GM19438 (cell line): ENCODE results near the gene SDE2.
"Not testable (repeated sequence)": the region's sequence is repeated elsewhere in the genome, so short reads cannot be mapped to it uniquely, and the experiment has no call there.

Experiments
- ATAC-seq: cut with Tn5 transposase; IDR thresholded peaks from one replicate; pipeline ENCODE4 v1.9.1; 2021; ENCODE audit warnings: low read depth; ENCODE audit not compliant: unreplicated experiment

Gene SDE2

DNA sequence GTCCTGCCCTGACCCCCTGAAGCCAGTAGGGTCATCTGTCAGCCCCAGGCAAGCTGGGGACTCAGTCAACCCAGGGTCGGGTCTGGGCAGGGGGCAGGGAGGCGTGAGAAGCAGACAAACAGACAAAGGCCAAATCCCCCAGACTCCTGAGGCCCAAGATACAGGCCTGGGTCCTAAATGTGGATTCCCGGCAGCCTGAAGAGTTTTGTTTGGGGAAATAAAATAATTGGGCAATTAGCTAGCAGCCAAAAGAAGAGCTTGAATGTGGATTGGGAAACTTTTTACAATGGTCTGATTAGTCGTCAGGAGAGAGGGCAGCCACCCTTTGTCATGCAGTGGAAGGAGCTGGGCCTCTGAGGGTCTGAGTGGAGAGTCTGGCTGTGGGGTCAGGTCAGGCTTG, 53.6 kb downstream of the SDE2 start:
- ATAC-seq = no peak

DNA sequence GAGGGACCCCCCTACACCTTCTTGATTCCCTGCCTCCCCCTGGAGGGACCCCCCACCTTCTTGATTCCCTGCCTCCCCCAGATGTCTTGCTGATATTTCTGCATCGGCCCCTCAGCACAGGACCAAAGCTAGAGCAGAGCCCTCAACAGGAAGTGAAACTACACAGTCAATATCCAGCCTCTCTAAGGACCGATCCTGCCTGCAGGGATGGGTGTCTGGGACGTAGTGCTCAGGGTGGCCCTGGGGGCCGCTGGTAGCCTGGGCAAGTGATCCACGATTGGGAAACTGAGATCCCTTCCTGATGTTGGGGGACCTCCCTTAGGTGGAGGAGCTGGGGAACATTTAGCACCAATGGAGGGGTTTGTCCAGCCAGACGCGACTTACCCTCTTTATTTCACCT, 54.2 kb downstream of the SDE2 start:
- no peak for ATAC-seq

DNA sequence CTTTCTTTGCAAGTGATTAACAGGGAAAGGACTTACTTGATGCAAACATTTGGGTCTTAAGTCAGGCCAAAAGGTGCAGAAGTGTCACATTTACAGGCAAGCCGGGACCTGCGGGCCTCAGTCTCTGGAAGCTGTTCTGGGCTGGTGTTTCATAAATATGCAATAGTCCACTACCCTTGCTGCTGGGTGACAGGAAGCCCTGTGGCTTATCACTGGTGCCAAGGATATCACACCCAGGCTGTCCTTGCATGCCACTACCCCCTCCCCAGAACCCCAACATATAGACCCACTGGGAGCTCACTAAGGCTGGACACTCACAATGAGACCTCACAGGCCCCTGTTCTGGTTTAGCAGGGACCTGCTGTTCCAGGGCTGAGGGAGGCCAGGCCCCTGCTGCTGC, 54.8 kb downstream of the SDE2 start:
- no peak for ATAC-seq

DNA sequence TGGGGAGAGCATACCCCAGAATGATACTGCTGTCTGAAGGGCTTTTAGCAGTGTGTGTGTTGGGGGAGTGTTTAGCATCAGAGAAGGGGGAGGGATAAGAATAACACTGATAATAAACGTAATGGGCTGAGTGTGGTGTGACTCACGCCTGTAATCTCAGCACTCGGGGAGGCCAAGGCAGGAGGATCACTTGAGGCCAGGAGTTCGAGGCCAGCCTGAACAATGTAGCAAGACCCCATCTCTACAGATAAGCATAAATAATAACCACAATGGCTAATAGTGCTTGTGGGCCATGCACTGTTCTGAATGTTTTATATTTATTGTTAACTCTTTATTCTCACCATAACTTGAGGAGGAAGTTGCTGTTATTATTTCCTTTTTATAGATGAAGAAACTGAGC, 55.6 kb downstream of the SDE2 start:
- no peak for ATAC-seq

DNA sequence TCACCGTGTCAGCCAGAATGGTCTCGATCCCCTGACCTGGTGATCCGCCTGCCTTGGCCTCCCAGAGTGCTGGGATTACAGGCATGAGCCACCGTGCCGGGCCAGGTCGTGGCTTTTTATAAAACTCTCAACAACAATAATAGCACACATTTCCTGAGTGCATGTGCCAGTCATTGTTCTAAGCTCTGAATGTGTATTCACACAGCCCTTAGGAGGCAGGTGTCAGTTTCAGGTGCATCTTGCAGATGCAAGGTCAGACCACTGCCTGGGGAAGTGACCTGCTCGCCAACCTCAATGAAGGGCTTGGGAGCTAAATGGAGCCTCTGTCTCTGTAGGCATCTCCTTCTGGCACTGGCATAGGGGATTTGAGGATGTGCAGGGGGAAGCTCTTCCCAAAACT, 56.6 kb downstream of the SDE2 start:
- peak; percentile 81 for ATAC-seq

DNA sequence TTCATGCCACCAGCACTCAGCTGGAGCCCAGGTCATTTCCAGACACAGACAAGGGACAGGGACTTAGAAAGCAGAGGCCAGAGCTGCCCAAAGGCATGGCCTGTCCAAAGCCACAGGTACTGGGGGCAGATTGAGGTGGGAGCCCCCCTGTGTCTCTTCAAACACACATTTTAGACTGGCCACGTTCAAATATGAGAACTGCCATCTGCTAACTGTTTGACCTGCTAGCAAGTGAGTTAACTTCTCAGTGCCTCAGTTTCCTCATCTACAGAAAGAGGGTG, 57.3 kb downstream of the SDE2 start:
- no peak for ATAC-seq

DNA sequence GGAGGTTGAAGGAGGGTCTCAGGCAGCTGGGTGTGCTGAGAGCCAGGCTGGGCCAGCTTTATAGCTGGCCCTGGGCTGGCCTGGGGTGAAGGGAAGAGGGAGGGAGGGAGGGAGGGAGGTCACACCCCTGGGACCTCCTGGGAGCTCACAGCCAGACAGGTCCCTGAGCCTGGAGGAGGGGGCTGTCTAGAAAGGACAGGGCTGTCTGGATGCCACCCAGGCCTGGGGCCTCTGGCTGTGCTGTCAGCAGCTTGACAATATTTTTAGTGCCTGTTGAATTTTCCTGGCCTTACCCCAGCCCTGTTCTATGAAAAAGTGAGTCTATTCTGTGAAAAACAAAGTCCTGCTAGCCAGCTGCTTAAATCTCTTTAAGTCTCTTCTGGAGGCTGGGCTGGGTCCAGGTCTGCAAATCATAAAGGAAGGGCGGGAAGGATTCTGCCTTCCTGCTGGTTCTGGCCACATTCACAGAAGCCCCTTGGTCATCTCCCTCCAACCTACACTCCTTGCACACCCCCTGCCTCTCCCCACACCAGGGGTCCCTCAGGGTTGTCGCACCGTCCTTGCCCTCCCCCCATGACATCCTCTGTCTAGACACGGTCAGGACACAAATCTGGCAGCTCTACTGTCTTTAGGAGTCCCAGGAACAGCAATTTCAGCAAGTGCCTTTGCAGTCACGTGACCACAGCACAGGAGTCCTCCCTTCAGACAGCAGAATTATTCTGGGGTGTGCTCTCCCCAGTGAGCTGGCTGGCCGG, 57.8 kb downstream of the SDE2 start, which contains the start of gene LEFTY2:
Gene LEFTY2, minus strand, starts transcription at position 34 of the 755 bp plus-strand sequence. CDS start 80 bp downstream, outside the sequence.
- no peak for ATAC-seq

DNA sequence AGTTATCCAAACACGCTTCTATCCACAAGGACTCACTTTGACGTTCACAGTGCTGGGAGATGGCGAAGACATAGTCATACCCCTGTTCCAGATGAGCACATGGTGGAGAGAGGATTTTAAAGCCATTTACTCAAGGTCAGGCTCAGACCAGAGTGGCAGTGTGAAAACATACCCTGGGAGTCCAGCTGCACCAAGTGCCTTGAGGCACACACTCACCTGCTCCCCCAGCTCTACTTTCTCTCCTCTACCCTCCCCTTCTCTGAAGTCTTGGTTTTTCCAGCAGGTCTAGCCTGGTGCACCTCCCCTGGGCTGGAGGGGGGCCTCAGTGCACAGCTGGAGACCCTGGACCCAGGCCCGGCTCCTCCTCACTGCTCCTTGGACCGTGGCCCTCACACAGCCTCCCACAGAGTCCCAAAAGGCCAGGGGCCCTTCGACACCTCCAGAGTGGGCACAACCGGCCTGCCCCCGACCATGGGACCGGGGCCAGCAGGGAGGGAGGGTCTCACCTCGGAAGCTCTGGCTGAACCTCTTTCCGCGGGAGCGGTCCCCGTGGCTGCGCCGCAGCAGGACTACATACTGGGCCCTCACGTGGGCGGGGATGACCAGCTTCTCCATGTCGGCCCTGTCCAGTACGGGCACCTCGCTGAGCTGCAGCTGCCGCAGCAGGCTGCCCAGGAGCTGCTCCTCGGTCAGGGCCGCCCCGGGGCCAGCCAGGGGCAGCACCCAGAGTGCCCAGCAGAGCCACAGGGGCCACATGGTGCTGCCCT, 58.6 kb downstream of the SDE2 start:
- no peak for ATAC-seq

DNA sequence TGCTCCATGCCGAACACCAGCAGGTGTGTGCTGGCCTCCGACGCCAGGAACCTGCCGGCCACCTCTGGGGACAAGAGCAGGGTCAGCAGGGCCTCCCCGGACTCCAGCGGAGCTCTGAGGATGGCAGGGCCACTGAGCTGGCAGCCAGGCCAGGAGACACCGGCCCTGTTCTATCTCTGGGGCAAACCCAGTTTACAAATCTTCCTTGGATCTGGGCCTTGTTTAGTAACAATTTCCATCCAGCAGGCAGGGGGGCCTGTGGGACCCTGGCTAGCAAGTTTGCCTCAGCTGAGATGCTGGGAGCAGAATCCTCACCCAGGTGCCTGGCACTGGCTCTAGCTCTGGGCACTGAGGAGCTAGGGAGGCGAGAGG, 59.2 kb downstream of the SDE2 start:
- ATAC-seq = not testable (repeated sequence)

DNA sequence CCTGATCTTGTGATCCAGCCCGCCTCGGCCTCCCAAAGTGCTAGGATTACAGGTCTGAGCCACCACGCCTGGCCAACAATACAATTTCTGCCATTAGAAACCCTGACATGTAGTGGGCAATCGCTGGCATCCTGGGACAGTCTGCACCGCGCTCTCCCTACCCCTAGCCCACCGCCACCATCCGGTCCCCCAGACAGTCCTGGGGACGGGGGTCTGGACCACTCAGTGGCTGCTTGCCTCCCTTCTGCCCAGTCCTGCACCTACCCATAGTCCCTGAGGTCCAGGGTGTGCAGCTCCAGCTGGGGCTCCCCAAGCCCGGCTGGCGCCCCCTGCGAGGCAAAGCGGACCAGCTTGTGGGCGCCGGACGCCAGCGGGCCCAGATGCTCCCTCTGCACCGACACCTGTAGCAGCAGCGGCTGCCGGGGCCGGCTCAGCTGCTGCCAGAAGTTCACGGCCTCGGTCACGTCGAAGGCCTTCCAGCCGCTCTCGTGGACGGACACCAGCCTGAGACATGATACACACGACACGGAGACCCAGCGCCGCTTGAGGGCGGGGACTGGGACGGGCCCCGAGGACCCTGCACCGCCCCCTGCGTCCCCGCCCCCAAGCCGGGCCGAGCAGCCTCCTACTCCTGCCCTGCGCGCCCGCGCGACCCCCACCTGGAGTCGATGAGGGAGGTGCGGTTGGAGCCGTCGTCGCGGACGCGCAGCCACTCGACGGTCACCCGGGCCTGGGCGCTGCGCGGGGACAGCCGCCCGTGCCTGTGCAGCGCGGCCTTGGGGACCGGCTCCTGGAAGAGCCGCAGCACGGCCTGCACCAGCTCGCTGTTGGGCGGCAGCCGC, 59.8 kb downstream of the SDE2 start:
- not testable (repeated sequence) for ATAC-seq

DNA sequence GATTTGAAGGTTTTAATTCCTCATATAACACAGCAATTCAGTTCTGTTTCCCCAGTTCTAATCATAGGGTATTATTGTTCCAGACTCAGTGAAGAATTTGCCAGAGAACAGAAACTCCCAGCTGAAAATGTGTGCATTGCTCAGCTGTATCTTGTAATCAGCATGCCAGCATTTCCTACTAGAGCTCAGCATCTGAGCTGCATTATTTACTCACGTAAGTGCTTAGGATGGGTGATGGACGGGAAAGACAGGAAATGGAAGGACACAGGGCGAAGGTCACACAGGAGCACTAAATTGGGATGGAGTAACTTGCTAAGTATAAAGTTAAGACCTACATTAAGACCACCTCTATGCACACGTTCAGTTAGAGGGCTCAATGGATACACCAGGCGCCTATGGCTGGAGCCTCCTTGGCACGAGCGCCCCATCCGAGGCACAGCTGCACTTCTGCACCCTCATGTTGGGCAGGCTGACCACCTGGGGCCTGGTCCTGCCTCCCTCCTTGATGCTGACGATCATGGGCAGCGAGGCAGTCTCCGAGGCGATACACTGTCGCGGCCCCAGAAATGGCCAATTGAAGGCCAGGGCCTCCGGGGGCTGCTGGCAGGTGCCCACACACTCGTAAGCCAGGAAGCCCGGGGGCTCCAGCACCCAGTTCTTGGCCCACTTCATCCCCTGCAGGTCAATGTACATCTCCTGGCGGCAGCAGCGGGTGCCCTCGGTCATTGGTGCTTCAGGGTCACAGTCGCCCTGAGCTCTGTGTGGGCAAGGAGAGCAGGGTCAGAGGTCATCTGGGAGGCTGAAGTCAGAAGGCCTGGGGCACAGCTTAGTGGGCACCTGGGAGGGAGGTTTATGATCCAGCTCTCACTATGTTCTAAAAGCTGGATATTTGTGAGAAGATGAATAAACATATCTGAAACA, 61.8 kb downstream of the SDE2 start:
- ATAC-seq = no peak

DNA sequence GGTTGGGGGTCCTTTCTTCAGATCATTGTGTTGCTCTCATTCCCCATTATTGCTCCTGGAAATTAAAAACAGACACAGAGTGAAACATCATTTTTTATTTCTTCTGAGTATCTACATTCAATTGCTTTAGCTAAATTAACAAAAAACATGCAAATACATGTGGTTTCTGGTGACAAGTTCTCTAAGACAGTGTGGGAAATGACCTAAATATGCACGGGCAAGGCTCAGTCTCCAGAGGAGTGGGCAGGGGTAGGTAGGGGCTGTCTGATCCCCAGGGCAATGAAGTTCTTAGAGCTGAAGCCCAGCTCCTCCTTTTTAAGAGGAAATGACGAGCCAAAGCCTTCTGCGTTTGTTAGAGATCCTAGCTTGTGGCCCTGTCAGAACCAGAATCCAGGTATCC, 62.6 kb downstream of the SDE2 start:
- no peak for ATAC-seq

DNA sequence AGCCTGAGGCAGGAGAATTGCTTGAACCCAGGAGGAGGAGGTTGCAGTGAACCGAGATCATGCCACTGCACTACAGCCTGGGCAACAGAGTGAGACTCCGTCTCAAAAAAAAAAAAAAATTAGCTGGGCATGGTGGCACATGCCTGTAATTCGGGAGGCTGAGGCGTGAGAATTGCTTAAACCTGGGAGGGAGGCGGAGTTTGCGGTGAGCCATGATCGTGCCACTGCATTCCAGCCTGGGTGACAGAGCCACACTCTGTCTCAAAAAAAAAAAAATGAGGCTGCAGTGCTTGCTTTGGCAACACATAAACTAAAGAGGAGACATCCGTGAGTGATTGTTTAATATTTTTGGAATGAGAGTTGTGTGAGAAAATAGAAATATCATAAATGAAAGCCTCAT, 63.1 kb downstream of the SDE2 start:
- not testable (repeated sequence) for ATAC-seq

DNA sequence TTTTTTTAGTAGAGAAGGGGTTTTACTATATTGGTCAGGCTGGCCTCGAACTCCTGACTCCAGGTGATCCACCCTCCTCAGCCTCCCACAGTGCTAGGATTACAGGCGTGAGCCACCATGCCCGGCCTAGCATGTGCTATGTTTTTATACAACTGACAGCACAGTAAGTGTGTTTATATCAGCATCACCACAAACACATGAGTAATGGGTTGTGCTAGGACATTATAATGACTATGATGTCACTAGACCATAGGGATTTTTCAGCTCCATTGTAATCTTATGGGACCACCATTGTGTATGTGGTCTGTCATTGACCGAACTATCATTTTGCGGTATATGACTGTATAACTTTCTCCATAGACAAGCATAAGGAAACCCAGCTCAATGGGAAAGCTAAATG, 64.4 kb downstream of the SDE2 start:
- ATAC-seq = no peak

DNA sequence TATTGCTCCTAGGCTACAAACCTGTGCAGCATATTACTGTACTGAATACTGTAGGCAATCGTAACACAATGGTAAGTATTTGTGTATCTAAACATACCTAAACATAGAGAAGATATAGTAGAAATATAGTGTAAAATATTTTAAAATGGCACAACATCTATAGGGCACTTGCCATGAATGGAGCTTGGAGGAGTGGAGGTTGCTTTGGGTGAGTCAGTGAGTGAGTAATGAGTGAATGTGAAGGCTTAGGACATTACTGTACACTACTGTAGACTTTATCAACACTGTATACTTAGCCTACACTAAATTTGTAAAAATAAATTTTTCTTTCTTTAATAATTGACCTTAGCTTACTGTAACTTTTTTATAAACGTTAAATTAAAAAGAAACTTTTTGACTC, 66.1 kb downstream of the SDE2 start:
- ATAC-seq = no peak
